HL-60 (cell line): ENCODE results near the gene MDN1.
"Not testable (repeated sequence)": the region's sequence is repeated elsewhere in the genome, so short reads cannot be mapped to it uniquely, and the experiment has no call there.

Experiments used
- DNase-seq, 2 experiments: peaks; one replicate each; pipeline ENCODE4 v3.0.0-alpha.2; 2010 to 2020; ENCODE audit warnings: low read depth in 1 of 2, low spot score in 1 of 2
- H3K27ac ChIP-seq: fragments of 250-450 bp; sonication (Bioruptor Pico); replicated peaks from 2 replicates; pipeline ENCODE4 v1.5.1; 2020; ENCODE audit warnings: mild to moderate bottlenecking, moderate library complexity
- H3K27me3 ChIP-seq: fragments of 250-450 bp; sonication (Bioruptor Pico); 2 replicates; pipeline ENCODE4 v1.5.1; 2021; ENCODE audit warnings: mild to moderate bottlenecking, moderate library complexity; ENCODE audit not compliant: insufficient read depth, poor library complexity, severe bottlenecking
- H3K4me3 ChIP-seq: replicated peaks from 2 replicates; pipeline ENCODE4 v1.5.1; 2011; ENCODE audit warnings: mild to moderate bottlenecking, control low read depth, low read length; ENCODE audit not compliant: insufficient read depth
- GABPA ChIP-seq: IDR thresholded peaks from 2 replicates; pipeline ENCODE4 v1.6.1; 2012; ENCODE audit warnings: low read depth
- POLR2AphosphoS5 ChIP-seq: IDR thresholded peaks from 2 replicates; pipeline ENCODE4 v1.6.1; 2012; ENCODE audit warnings: low read depth
- SPI1 ChIP-seq: IDR thresholded peaks from 2 replicates; pipeline ENCODE4 v1.6.1; 2012; ENCODE audit warnings: low read depth, mild to moderate bottlenecking, borderline replicate concordance
- TF ChIP-seq, protein P1 (sequence below): IDR thresholded peaks from one replicate; pipeline ENCODE4 v1.5.1; 2011; ENCODE audit warnings: low read length, control low read depth, inconsistent platforms; ENCODE audit not compliant: insufficient read depth
- TF ChIP-seq, protein P2 (sequence below): IDR thresholded peaks from 2 replicates; pipeline ENCODE4 v1.6.1; 2012; ENCODE audit warnings: low read depth; ENCODE audit not compliant: insufficient replicate concordance

Gene MDN1

DNA sequence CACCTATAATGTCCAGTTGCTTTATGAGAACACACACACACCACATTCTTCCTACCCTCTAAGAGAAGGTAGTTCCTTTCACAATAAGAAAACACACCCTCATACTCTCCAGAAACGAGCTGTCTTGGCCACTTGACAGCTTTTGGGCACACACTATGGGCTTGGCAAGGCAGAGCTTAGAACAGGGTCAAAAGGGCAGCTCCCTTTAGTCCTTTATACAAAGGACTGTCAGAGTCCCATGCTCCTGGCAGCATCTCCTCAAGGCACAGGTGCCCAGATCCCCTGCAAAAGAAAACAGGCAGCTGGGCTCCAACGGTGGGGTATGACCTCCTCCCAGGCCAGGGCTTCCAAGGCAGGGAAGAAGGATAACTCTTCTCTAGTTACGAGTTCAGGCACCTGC lies 176.2 kb downstream of the MDN1 start:
- no peaks in the 10 kb centered on the region for H3K27me3 ChIP-seq
- DNase-seq, result no peak
- no peak for TF ChIP-seq SPI1
- TF ChIP-seq POLR2AphosphoS5, result no peak
- TF ChIP-seq, protein P1, sequence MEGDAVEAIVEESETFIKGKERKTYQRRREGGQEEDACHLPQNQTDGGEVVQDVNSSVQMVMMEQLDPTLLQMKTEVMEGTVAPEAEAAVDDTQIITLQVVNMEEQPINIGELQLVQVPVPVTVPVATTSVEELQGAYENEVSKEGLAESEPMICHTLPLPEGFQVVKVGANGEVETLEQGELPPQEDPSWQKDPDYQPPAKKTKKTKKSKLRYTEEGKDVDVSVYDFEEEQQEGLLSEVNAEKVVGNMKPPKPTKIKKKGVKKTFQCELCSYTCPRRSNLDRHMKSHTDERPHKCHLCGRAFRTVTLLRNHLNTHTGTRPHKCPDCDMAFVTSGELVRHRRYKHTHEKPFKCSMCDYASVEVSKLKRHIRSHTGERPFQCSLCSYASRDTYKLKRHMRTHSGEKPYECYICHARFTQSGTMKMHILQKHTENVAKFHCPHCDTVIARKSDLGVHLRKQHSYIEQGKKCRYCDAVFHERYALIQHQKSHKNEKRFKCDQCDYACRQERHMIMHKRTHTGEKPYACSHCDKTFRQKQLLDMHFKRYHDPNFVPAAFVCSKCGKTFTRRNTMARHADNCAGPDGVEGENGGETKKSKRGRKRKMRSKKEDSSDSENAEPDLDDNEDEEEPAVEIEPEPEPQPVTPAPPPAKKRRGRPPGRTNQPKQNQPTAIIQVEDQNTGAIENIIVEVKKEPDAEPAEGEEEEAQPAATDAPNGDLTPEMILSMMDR, result no peak
- TF ChIP-seq, protein P2, sequence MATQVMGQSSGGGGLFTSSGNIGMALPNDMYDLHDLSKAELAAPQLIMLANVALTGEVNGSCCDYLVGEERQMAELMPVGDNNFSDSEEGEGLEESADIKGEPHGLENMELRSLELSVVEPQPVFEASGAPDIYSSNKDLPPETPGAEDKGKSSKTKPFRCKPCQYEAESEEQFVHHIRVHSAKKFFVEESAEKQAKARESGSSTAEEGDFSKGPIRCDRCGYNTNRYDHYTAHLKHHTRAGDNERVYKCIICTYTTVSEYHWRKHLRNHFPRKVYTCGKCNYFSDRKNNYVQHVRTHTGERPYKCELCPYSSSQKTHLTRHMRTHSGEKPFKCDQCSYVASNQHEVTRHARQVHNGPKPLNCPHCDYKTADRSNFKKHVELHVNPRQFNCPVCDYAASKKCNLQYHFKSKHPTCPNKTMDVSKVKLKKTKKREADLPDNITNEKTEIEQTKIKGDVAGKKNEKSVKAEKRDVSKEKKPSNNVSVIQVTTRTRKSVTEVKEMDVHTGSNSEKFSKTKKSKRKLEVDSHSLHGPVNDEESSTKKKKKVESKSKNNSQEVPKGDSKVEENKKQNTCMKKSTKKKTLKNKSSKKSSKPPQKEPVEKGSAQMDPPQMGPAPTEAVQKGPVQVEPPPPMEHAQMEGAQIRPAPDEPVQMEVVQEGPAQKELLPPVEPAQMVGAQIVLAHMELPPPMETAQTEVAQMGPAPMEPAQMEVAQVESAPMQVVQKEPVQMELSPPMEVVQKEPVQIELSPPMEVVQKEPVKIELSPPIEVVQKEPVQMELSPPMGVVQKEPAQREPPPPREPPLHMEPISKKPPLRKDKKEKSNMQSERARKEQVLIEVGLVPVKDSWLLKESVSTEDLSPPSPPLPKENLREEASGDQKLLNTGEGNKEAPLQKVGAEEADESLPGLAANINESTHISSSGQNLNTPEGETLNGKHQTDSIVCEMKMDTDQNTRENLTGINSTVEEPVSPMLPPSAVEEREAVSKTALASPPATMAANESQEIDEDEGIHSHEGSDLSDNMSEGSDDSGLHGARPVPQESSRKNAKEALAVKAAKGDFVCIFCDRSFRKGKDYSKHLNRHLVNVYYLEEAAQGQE, result no peak
- TF ChIP-seq GABPA, result no peak
- H3K27ac ChIP-seq, result no peak overlapping the region
- H3K4me3 ChIP-seq, result no peak overlapping the region

DNA sequence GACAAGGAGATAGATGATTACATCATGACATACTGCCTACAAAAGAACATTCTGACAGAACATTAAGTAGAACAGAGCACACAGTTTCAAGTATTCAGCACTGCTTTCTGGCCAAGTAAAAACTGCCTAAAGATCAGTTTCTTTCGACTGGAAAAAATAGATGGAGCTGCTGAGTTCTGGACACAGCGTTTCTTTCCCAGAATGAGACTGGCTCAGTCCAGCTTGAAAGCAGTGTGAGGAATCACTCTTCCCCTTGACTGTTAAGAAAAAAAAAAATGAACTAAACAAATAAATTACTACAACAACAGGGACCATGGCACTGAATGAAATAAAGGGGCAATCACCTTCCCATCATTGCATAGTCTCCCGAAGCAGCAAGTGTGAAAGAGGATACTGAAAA lies 176.6 kb downstream of the MDN1 start:
- Histone ChIP-seq H3K27ac (no peak overlapping the region), H3K4me3 (no peak overlapping the region), H3K27me3 (no peaks in the 10 kb centered on the region)
- TF ChIP-seq, protein P1, result no peak
- TF ChIP-seq, protein P2, result no peak
- TF ChIP-seq GABPA (no peak), POLR2AphosphoS5 (no peak), SPI1 (no peak)
- no peak for DNase-seq

DNA sequence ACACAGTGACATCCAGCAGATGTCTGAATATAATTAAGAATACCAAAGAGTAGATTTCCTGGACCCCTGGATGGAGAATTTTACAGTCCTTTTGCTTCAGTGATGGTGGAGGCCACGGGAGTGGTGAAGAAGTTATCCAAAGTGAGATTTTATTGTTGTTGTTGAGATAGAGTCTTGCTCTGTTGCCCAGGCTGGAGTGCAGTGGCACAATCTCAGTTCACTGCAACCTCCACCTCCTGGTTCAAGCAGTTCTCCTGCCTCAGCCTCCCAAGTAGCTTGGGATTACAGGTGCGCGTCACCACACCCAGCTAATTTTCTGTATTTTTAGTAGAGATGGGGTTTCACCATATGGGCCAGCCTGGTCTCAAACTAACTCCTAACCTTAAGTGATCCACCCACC lies 178.0 kb downstream of the MDN1 start:
- not testable (repeated sequence) for DNase-seq, H3K27ac ChIP-seq, H3K27me3 ChIP-seq

DNA sequence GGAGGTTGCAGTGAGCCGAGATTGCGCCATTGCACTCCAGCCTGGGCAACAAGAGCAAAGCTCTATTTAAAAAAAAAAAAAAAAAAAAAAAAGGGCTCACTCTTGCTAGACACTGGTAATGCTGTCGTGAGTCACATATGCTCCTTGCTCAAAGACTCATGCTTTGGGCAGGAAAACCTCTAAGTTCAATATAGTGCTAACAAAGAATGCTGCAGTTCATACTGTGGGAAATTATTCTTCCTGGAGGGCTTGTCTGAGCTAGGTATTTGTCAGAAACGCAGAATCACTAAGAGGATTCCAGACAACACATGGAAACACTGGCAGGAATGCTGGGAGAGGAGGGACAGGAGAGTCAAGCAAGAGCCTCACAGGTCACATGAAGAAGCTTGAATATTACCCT lies 178.8 kb downstream of the MDN1 start:
- H3K27me3 ChIP-seq, result no peaks in the 10 kb centered on the region
- TF ChIP-seq SPI1, result no peak
- TF ChIP-seq, protein P2, result no peak
- no peak for TF ChIP-seq POLR2AphosphoS5
- TF ChIP-seq, protein P1, result no peak
- TF ChIP-seq GABPA, result no peak
- H3K4me3 ChIP-seq, result no peak overlapping the region
- no peak overlapping the region for H3K27ac ChIP-seq
- DNase-seq, result no peak

More for the DNA sequence above, 178.0 kb downstream of the MDN1 start:
- H3K4me3 ChIP-seq, result not testable (repeated sequence)
